KBM-7 (cell line): ENCODE results near the gene MINDY1.
A peak's percentile ranks its signal among the peaks of the same experiment; 100 is the strongest.

Experiments used
- DNase-seq: peaks from one replicate; pipeline ENCODE4 v3.0.0-alpha.2; 2015
- in situ Hi-C: fragments of 300-500 bp; cut with MboI; formaldehyde crosslinking; loops from 2 replicates; pipeline ENCODE4 v1.14.3; 2020; ENCODE audit warnings: low sequenced_read_pairs, low pct_unique_long_range_greater_than_20kb, mixed read lengths

MINDY1 gene

DNA sequence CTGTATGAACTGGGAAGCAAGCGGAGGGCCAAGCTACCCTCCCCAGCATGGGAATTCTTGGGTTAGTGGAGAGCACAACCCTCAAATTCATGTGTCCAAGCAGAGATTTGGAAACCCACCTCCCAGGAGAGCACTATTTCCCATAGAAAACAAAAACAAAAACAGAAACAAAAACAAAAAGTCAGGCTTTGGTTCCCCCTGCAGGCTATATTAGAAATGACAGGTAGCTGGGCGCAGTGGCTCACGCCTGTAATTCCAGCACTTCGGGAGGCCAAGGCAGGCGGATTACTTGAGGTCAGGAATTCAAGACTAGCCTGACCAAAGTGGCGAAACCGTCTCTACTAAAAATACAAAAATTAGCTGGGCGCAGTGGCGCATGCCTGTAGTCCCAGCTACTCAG is 10.8 kb downstream of the MINDY1 start:
- in situ Hi-C loops: no loop called here
- DNase-seq: no peak

DNA sequence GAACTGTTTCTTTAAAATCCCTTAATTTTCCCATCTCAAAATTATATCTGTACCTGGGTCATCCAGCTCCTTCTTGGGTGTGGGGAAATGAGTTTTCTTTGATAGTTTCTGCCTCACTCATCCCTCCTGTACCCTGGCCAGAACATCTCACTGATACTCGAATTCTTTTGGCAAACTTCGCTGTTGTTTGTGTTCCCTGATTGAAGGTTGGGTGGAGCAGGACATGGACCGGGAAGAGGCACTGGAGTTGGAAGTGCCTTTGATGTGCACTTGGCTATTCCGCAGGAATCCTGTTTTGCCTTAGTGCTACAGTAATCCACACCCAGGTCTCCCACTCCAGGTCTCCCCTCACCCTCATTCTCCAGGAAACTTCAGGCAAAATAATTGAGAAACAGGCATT is 11.2 kb downstream of the MINDY1 start:
- in situ Hi-C loops: no loop called here
- no peak for DNase-seq

DNA sequence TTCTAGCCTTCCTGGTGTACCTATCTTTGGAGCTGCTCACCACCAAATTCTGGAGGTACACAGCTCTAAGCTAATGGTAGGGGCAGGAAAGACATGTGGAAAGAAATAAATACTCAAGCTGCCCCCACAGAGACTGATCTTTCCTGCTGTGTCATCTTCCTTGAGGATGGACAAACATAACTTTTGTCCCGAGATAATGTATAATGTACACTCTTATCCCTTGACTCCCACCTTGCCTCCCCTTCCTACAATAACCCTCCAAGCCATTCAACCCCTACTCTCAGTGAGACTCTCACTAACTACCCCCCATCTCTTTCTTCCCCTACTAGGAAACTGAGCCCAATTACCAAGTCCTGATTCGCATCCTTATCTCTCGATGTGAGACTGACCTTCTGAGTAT is 12.5 kb downstream of the MINDY1 start:
- in situ Hi-C loops: no loop called here

DNA sequence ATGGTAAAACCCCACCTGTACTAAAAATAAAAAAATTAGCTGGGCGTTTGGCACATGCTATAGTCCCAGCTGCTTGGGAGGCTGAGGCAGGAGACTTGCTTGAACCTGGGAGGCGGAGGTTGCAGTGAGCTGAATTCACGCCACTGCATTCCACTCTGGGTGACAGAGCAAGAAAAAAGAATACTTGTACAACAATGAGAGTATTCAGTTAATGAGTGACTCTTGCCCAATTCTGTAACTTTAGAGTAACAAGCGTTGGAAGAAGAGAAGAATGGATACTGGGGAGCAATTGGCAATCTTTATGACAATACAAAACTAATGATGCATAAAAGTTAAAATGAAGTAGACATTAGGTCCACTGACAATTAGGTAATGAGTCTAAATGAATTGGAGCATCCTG is 14.1 kb downstream of the MINDY1 start:
- DNase-seq: no peak
- in situ Hi-C loops: no loop called here

More for the DNA sequence above, 12.5 kb downstream of the MINDY1 start:
- DNase-seq: no peak

DNA sequence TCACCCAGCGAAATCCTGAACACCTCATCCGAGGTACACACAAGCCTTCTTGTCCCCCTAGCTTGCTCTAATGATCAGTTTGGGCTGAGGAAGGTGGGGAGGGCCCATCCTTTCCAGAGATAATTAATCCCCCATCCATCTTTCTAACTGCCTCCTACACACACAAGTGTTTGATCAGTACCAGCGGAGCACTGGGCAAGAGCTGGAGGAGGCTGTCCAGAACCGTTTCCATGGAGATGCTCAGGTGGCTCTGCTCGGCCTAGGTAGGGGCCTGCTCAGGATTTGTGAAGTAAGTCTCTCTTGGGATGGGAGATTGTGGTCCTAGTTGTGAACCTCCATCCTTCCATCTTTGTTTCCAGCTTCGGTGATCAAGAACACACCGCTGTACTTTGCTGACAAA is 18.8 kb downstream of the MINDY1 start:
- no peak for DNase-seq
- in situ Hi-C loops: no loop called here

DNA sequence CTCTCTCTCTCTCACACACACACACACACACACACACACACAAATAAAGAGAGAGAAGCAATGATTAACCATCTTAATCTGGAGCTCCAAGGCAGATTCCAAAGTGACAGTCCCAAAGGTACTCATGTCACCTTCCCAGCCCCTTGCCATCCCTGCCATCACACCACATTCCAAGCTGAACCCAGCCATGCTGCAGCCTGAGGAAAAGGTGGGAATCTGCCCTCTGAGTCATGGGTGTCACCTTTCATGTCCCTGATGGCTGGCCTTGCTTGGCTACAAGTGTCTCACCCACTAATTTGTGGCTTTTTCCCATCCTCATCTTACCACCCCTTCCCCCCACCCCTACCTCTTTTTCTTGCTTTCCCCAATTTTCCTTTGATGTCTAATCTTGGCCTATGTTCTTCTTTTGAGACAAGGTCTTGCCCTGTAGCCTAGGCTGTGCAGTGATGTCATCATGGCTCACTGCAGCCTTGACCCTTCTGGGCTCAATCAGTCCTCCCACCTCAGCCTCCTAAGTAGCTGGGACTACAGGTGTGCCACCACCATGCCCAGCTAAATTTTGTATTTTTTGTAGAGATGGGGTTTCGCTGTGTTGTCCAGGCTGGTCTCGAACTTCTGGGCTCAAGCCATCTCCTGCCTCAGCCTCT is 21.4 kb downstream of the MINDY1 start:
- DNase-seq: no peak
- in situ Hi-C loops: no loop called here

DNA sequence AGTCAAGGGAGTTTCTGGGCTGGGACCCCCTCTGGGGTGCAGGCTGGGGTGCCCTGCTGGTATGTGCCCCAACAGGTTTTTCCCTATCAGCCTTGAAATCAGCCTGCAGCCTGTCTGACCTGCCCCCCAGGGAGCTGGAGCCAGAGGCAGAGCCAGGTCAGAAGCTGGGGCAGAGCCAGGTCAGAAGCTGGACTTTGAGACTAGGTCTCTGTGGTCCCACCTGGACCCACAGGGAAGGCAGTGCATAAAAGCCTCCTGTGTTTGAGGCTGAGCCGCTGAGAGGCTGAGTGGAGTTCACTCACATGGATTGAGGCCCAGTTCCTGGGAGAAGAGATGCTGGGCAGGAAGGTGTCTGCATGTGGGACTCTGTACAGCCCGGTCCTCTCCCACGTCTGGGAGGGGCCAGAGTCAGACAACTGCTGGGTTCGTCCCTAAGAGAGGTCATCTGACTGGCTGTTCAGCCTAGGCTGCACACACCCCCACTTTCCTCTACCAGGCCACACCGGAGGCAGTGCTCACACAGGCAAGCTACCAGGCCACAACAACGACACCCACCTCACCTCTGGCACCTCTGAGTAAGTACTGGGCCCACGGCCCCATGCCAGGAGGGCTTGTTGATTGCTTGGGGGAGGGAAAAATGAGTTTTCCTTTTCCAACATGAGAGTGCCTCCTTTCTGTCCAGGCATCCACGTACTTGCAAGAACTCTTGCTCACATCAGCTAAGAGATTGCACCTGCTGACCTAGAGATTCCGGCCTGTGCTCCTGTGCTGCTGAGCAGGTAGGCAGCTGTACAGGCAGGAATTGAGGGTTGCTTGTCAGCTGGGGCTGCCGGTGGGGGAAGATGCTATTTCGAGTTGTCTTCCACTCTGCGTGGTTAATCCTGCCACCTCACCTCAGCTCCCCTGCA is 24.6 kb downstream of the MINDY1 start, which contains the start of gene ANXA9:
ANXA9 (plus strand) TSS at position 488 of the 908 bp plus-strand sequence. CDS start 814 bp downstream, outside the sequence.
- no peak for DNase-seq
- in situ Hi-C loops: no loop called here

DNA sequence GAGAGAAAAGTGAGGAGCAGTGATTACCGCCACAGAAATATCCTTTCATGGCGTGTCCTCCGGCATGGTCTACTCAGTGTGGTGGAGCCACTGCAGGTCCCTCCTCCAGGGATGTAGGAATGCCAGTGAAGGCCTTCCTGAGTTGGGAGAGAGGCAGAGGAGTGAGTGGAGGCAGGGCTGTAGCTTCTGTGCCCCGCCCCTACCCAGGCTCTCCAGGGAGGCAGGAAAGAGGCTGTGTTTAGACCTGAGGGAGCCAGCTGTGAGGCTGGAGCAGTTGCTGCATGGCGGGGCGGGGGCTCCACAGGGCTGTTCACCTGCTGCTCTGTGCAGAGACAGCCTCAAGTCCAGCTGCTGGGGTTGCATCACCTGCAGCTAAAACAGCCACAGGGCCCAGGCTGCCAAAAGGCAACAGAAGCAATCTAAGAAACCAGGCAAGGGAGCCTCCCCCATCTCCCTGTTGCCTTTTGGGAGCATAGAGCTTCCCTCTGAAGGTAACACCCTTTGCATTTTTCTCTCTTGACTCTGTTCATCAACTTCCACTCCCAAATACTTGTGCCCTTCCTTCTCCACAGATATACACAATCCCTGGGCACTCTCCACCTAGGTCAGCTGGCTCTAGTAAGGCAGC is 25.4 kb downstream of the MINDY1 start:
- DNase-seq: no peak
- in situ Hi-C loops: no loop called here

DNA sequence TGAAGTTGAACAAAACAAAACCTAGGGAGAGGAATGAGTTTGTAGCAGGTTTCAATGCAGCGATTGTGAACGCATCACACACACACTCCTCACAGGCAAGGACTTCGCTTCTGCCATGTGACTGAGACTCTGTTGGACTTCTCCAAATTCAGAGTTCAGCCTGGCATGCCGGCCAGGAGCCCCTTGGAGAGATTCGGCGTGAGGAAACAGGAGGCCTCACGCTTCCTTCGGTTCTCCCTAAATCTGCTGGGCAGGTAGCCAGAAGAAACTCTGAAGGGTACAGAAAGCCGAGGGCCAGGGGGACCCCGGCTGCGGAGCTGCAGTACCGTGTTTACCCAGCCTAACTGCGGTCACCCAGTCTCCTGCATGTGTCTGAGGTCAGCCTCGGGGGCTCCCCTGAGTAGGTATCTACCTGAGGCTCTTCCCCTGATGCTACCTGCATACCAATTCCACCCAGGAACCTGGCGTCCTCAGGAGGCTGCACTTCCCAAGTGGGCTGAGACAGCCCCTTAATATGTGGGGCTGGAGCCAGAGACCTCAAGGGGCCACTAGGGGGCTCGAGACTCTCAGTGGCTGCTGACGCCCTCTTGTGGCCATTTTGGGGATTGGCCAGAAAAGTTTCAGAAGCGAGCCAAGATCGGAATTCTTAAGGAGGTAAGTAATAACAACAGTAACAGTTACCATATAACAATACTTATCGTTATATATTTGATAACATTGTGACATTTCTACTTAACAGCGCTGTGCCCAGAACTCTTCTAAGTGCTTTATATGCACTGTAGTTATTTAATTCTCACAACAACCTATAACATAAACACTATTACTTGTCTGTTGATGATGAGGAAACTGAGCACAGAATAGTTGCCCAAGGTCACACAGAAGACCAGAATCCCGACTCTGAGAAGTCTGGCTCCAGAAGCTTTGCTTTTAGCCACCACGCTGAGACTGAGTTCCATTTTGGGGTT is 27.3 kb downstream of the MINDY1 start:
- peak; percentile 93 for DNase-seq
- in situ Hi-C loops: no loop called here

DNA sequence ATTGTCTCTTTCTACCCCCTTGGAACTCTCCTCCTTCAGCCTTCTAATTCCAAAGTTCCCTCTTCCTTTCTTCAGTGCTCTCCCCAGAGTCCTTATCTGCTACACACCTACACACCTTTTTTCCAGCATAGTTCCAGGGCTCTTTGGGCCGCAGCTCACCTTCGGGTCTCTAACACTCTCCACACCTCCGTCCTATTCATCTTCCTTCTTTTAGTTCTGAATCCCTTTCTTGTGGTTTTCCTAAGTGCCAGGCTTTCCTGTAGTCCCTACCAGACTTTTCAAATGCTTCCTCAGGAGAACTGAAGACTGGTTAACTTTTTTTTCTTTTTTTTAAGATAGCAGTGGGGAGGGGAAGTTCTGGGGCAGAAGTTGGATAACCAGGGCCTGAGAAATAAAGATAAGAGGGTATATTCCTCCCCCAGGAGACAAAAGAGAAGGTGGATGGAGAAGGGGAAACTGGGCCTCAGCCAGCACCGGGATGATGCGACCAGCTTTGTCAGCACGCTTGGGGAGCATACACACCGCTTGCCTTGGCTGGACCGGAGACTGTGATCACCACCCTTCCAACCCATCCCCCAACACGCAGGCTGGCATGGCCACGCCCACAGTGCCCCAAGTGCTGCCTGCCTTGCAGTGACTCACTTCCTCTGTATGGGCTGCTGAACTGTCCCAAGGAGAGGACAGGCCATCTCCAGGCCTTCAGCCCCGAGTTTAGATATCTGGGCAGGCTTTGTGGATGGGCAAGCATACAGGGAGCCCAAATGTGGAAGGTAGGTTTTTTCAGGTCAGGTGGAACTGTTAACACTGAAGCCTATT is 29.6 kb downstream of the MINDY1 start:
- in situ Hi-C loops: no loop called here

DNA sequence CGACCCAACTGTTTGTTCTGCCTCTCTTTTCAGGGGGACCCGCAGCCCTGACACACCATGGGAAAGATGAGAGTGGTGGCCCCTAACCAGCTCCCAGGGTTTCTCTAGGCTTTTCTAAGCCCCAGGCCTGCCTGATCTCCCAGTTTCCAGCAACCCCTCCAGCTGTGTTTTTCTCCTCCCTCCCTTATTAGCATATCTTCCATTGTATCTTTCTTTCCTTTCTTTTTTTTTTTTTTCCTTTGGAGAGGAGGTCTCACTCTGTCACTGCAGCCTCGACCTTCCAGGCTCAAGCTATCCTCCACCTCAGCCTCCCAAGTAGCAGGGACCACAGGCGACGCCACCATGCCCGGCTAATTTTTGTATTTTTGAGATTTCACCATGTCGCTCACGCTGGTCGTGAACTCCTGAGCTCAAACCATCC is 30.3 kb downstream of the MINDY1 start:
- in situ Hi-C loops: no loop called here
- no peak for DNase-seq

More for the DNA sequence above, 29.6 kb downstream of the MINDY1 start:
- peak; percentile 95 for DNase-seq

DNA sequence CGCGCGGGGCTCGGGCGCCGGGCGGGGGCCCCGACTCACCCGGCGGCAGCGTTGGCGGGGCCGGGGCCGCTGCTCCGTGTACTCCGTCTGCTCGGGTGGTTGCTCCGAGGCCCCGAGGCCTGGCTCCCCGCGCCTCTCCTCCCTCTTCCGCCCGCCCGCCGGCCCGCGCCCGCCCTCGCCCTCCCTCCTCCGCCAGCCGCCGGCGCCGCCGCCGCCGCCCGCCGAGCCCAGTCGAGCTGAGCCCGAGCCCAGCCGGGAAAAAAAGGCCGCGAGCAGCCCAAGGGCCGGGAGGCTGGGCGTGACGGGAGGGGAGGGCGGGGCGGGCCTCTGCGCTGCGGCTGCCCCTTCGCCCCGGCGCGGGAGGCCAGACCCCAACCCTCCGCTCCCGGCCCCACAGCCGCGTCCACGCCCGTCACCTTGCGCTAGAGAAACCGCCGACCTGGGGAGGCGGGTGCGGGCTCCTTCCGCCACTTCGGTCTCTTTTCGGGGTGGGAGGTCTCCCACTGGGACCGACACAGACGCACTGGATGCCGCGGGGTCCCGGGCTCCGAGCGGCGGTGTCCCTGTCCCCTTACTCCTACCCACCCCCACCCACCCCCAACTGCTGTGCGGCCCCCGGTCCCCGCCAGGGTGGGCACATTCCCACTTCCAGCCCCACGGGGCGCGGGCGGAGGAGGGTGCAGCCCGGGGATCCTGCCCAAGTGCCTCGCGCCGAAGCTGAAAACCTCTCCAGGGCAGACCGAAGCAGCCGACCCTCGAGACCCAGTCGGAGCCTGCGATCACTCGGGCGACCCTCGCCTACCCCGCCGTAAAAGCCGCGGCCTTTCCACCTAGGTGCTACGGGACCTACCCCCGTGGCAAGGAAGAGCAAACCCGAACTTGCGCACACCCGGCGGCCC is 31.9 kb downstream of the MINDY1 start, which contains the start of gene CERS2:
CERS2 (minus strand) TSS at position 256 of the 899 bp plus-strand sequence. CDS start 5,745 bp downstream, outside the sequence.
- in situ Hi-C loops: no loop called here

DNA sequence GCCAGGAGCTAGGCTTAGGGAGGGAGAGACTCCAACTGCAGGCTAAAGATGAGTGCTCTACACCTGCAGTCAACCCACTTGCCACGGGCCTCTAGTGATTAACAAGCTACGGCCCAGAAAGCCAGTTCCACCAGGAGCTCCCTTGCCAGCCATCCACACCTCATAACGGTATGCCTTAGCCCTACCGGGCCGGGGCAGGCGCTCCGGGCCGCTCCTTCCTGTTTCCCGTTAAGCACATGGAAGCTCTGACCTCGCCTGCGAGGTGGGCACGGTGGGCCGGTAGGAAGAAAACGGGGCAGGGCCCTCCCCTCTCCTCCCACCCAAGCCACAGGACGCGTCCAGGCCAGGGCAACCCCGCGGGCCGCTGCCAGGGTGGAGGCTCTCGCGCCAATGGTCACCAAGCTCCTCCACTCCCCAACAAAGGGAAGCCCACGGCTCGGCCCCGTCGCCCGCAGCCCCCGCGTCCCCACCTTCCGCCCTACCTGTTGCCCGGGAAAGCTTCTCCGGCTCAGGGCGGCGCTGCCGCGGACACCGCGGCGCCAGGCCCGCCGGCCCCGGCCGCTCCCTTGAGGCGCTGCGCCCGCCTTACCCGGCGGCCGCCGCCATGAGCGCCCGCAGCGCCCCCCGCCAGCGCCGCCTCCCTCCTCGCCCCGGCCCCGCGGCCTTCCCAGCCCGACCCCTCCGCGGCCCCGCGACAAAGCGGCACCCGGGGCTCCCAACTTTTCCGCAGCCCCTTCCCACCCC is 32.7 kb downstream of the MINDY1 start:
- in situ Hi-C loops: no loop called here
- peak; percentile 56 for DNase-seq

More for the DNA sequence above, 31.9 kb downstream of the MINDY1 start, which contains the start of gene CERS2:
- DNase-seq: peak; percentile 58

DNA sequence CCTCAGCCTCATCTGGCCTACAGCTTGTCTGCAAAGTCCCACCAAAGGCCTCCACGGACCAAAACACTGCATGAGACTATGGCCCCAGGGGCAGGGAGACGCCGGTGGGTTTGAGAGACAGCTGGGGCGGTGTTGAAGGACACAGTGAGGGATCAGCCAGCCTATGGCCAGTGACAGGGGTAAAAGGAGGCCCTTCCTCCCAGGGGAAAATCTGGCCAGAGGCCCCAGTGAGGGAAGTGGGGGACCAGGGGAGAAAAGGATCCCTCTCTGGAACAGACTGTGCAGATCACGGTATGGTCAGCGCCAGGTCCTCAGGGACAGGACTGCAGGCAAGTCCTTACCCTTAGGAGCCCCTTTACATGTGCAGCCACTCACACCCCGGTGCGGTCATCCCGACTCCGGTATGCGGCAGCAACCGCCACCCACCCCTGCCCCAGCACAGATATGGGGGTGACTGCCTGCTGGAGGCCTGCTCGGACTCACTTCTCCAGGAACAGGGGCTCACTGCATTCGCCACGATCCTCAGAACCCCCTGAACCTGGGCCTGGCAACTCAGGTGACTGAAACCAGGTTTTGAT is 33.4 kb downstream of the MINDY1 start:
- in situ Hi-C loops: no loop called here
- no peak for DNase-seq

DNA sequence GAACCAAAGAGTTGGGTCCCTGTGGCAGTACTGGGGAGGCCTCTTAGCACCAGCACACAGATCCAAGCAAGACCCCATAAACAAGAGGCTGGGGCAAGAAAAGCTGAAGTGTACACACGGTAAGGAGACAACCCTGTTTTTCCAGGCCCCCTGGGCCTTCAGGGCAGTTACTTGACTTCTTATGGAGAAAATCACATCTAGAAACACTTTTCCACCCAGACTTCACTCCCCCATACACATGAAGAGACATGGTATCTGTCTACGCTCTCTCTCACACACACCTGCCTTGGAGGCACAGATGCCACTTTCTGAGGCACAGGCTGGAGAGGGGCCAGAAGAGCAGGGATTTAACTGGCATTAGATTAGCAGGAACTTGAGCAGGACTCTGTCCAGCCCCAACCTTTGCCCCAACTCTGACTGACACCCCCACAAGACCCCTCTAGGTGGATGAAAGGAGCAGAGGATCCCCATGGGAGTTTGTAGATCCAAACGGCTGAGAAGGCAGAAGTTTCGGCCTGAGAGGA is 34.2 kb downstream of the MINDY1 start:
- in situ Hi-C loops: no loop called here
- DNase-seq: no peak
